Endothelial cell (in vitro differentiated cells): Measurements from ENCODE around the gene RANBP3. TPM values are rescaled to one million over a fixed set of nuclear protein-coding genes. Genes with fewer than 3 reads are reported as not detected.

Experiments
- DNase-seq: peaks from one replicate; pipeline ENCODE4 v3.0.0; 2021; ENCODE audit warnings: low spot score
- H3K27ac Mint-ChIP-seq: one replicate; pipeline ENCODE4 v1.8.0; 2021; ENCODE audit warnings: mixed read lengths, inconsistent platforms; ENCODE audit not compliant: unreplicated experiment
- H3K27me3 Mint-ChIP-seq: one replicate; pipeline ENCODE4 v1.8.0; 2021; ENCODE audit warnings: mild to moderate bottlenecking, moderate library complexity, mixed read lengths, inconsistent platforms; ENCODE audit not compliant: unreplicated experiment
- H3K36me3 Mint-ChIP-seq: one replicate; pipeline ENCODE4 v1.8.0; 2021; ENCODE audit warnings: mild to moderate bottlenecking, low read depth, mixed read lengths, inconsistent platforms; ENCODE audit not compliant: unreplicated experiment
- H3K4me1 Mint-ChIP-seq: one replicate; pipeline ENCODE4 v1.8.0; 2021; ENCODE audit warnings: mild to moderate bottlenecking, mixed read lengths, inconsistent platforms; ENCODE audit not compliant: unreplicated experiment
- H3K4me3 Mint-ChIP-seq: one replicate; pipeline ENCODE4 v1.8.0; 2021; ENCODE audit warnings: mild to moderate bottlenecking, mixed read lengths, inconsistent platforms; ENCODE audit not compliant: unreplicated experiment
- H3K9me3 Mint-ChIP-seq: one replicate; pipeline ENCODE4 v1.8.0; 2021; ENCODE audit warnings: mixed read lengths, inconsistent platforms; ENCODE audit not compliant: unreplicated experiment
- CTCF ChIP-seq: fragments of 200-600 bp; sonication (generic); IDR thresholded peaks from one replicate; pipeline ENCODE4 v1.5.0; 2021; ENCODE audit warnings: antibody characterized with exemption; ENCODE audit not compliant: unreplicated experiment
- total RNA-seq: library from RNA; stranded (reverse); fragmentation: NEBNext Ultra II Directional; extraction: Animal tissue kit (Norgen Biotek cat#: 25700); gene quantifications from one replicate; pipeline ENCODE4 v1.2.1, GENCODE V29; 2021; ENCODE audit not compliant: unreplicated experiment

The RANBP3 gene
- total RNA-seq, 1 donor from 2014 or later: 69.5 TPM

GRCh38 chr19:5969476-5969875, 8.5 kb downstream of the RANBP3 start:
- Mint-ChIP-seq H3K4me3 (no peak overlapping the region), H3K4me1 (peaks cover 49% of the 10 kb centered on the region), H3K27me3 (peaks cover 9% of the 10 kb centered on the region), H3K36me3 (peaks cover 10% of the 10 kb centered on the region), H3K9me3 (no peaks in the 10 kb centered on the region), H3K27ac (peak overlapping the region; percentile 42)
- TF ChIP-seq CTCF: no peak
- no peak for DNase-seq

- peak; percentile 19 for DNase-seq
- Mint-ChIP-seq H3K27me3 (peaks cover 11% of the 10 kb centered on the region), H3K27ac (peak overlapping the region; percentile 95), H3K36me3 (peaks cover 5% of the 10 kb centered on the region), H3K4me3 (peak overlapping the region; percentile 47), H3K9me3 (no peaks in the 10 kb centered on the region), H3K4me1 (peaks cover 55% of the 10 kb centered on the region)
- no peak for TF ChIP-seq CTCF
These were observed 9.2 kb downstream of the RANBP3 start for GRCh38 chr19:5968431-5969373.

- H3K9me3 Mint-ChIP-seq: no peaks in the 10 kb centered on the region
- peak; percentile 69 for DNase-seq
- peak overlapping the region; percentile 35 for H3K4me3 Mint-ChIP-seq
- peaks cover 61% of the 10 kb centered on the region for H3K4me1 Mint-ChIP-seq
- peaks cover 5% of the 10 kb centered on the region for H3K36me3 Mint-ChIP-seq
- H3K27me3 Mint-ChIP-seq: peaks cover 11% of the 10 kb centered on the region
- H3K27ac Mint-ChIP-seq: peak overlapping the region; percentile 95
- peak; percentile 91 for TF ChIP-seq CTCF
These were observed 9.9 kb downstream of the RANBP3 start for GRCh38 chr19:5967994-5968430.

- no peak for DNase-seq
- Mint-ChIP-seq H3K36me3 (peaks cover 5% of the 10 kb centered on the region), H3K27ac (peak overlapping the region; percentile 95), H3K27me3 (peaks cover 11% of the 10 kb centered on the region), H3K4me1 (peaks cover 65% of the 10 kb centered on the region), H3K9me3 (no peaks in the 10 kb centered on the region), H3K4me3 (peak overlapping the region; percentile 21)
- TF ChIP-seq CTCF: no peak
These were observed 10.4 kb downstream of the RANBP3 start for GRCh38 chr19:5967571-5967970.

- DNase-seq: no peak
- peaks cover 5% of the 10 kb centered on the region for H3K36me3 Mint-ChIP-seq
- H3K4me1 Mint-ChIP-seq: peaks cover 72% of the 10 kb centered on the region
- H3K9me3 Mint-ChIP-seq: no peaks in the 10 kb centered on the region
- TF ChIP-seq CTCF: no peak
- peaks cover 9% of the 10 kb centered on the region for H3K27me3 Mint-ChIP-seq
- H3K27ac Mint-ChIP-seq: peak overlapping the region; percentile 69
- no peak overlapping the region for H3K4me3 Mint-ChIP-seq
These were observed 11.0 kb downstream of the RANBP3 start for GRCh38 chr19:5966941-5967340.
